Lower leg skin (tissue), 3 donors: ENCODE results near the gene ZFP57.

Experiments used
- POLR2A ChIP-seq, 2 donors: fragments of 450-650 bp; IDR thresholded peaks; one replicate each; pipeline ENCODE4 v1.6.1; 2016 to 2017; ENCODE audit warnings: antibody characterized with exemption in 2 of 2, mild to moderate bottlenecking in 1 of 2, moderate library complexity in 1 of 2
- TF ChIP-seq, protein P1 (sequence below), 3 donors: fragments of 450-650 bp; IDR thresholded peaks; one replicate each; pipeline ENCODE4 v1.5.1; 2016; ENCODE audit warnings: antibody characterized with exemption in 3 of 3, mild to moderate bottlenecking in 3 of 3, moderate library complexity in 2 of 3

DNA sequence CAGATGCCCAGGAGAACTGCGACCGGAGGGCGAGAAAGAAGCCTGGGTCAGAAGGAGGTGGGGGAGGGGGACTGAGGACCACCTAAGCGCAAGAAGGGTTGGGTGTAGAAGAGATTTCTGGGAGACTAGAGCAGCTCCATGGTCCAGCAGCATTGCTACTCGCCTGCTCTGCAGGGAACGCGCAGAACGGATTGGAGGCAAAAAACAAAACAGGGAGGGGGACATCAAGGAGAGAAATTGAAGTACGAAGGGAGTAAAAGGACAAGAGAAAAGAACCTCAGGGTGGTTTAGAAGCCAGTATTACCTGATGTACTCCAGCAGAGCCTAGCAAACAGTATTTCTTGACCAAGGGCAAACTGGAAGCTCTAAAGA lies 47.4 kb downstream of the ZFP57 start:
- TF ChIP-seq, protein P1, sequence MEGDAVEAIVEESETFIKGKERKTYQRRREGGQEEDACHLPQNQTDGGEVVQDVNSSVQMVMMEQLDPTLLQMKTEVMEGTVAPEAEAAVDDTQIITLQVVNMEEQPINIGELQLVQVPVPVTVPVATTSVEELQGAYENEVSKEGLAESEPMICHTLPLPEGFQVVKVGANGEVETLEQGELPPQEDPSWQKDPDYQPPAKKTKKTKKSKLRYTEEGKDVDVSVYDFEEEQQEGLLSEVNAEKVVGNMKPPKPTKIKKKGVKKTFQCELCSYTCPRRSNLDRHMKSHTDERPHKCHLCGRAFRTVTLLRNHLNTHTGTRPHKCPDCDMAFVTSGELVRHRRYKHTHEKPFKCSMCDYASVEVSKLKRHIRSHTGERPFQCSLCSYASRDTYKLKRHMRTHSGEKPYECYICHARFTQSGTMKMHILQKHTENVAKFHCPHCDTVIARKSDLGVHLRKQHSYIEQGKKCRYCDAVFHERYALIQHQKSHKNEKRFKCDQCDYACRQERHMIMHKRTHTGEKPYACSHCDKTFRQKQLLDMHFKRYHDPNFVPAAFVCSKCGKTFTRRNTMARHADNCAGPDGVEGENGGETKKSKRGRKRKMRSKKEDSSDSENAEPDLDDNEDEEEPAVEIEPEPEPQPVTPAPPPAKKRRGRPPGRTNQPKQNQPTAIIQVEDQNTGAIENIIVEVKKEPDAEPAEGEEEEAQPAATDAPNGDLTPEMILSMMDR (IDR thresholded peaks at IDR 0.05), result no peak
- no peak for TF ChIP-seq POLR2A (IDR thresholded peaks at IDR 0.05)
